Body of pancreas (tissue), 4 donors: Measurements from ENCODE around the gene RBMS3. TPM values are rescaled to one million over a fixed set of nuclear protein-coding genes. Genes with fewer than 3 reads are reported as not detected.

Experiments used
- ATAC-seq: fragments of 150-250 bp; one replicate; pipeline ENCODE4 v1.9.1; 2016
- DNase-seq, 4 donors: peaks; one replicate each; pipeline ENCODE4 v3.0.0-alpha.2; 2019
- H3K27ac ChIP-seq, 4 donors: fragments of 200-600 bp; sonication (generic); 1 replicate in 3 of 4; 2 replicates in 1 of 4; pipeline versions ENCODE4 v1.5.1 to v1.6.1; 2016 to 2019; ENCODE audit warnings: mild to moderate bottlenecking in 1 of 4, mixed read lengths in 1 of 4, moderate library complexity in 1 of 4
- H3K27me3 ChIP-seq, 2 donors: fragments of 200-600 bp; sonication (generic); one replicate each; pipeline ENCODE4 v1.6.0; 2016; ENCODE audit warnings: mild to moderate bottlenecking in 1 of 2
- H3K36me3 ChIP-seq, 2 donors: fragments of 200-600 bp; sonication (generic); replicated peaks in 1 of 2; 2 replicates each; pipeline ENCODE4 v1.5.1; 2016; ENCODE audit warnings: low read depth in 2 of 2; ENCODE audit not compliant: insufficient read depth in 1 of 2
- H3K4me1 ChIP-seq: fragments of 200-600 bp; sonication (generic); one replicate; pipeline ENCODE4 v1.6.0; 2016
- H3K4me3 ChIP-seq, 2 donors: fragments of 200-600 bp; sonication (generic); 1 replicate in 1 of 2; 2 replicates in 1 of 2; pipeline ENCODE4 v1.5.1; 2016 to 2019
- H3K9me3 ChIP-seq, 3 donors: fragments of 200-600 bp; sonication (generic); 1 replicate in 2 of 3; 2 replicates in 1 of 3; pipeline ENCODE4 v1.5.1; 2016
- CTCF ChIP-seq, 7 experiments: fragments of 450-650 bp in 4 of 7; fragments of 200-600 bp in 3 of 7; sonication (generic) in 3 of 7; IDR thresholded peaks; one replicate each; pipeline ENCODE4 v1.5.1; 2016 to 2019; ENCODE audit warnings: antibody characterized with exemption in 7 of 7
- POLR2A ChIP-seq, 3 donors: fragments of 450-650 bp; IDR thresholded peaks; one replicate each; pipeline ENCODE4 v1.6.1; 2016; ENCODE audit warnings: antibody characterized with exemption in 3 of 3, mild to moderate bottlenecking in 2 of 3
- WGBS, 2 donors: methylation state at CpG; one replicate each; pipeline ENCODE4 v1.1.5; 2017; 5-methylcytosine and 5-hydroxymethylcytosine counted together
- intact Hi-C: fragments of 100-400 bp; cut with DNase I; formaldehyde crosslinking; loops from one replicate; pipeline ENCODE4 v1.15.1; 2023
- total RNA-seq, 2 donors: library from RNA; depleted of rRNA; stranded (reverse); fragments of >200 nt; gene quantifications; one replicate each; pipeline ENCODE4 v1.1.0, GENCODE V29; 2016

Gene RBMS3
- total RNA-seq, 2 donors from 2014 or later: 17.4 to 29.7 TPM

- intact Hi-C loops: no loop called here
Observed at GRCh38 chr3:29991198-29991597, 710.3 kb downstream of the RBMS3 start.

GRCh38 chr3:30002797-30003196 is 721.9 kb downstream of the RBMS3 start:
- ATAC-seq: no peak
- H3K9me3 ChIP-seq: no peaks in the 10 kb centered on the region
- no peak overlapping the region for H3K4me3 ChIP-seq
- H3K27me3 ChIP-seq: no peaks in the 10 kb centered on the region
- no peak for TF ChIP-seq POLR2A (IDR thresholded peaks at IDR 0.05)
- TF ChIP-seq CTCF (IDR thresholded peaks at IDR 0.05): no peak
- intact Hi-C loops: no loop called here
- WGBS, 2 donors: 71 to 75% methylated on average over 1 of the region's 1 CpG
- no peak overlapping the region for H3K27ac ChIP-seq
- no peaks in the 10 kb centered on the region for H3K36me3 ChIP-seq
- no peak for DNase-seq
- H3K4me1 ChIP-seq: no peaks in the 10 kb centered on the region

More at GRCh38 chr3:29991198-29991597, 710.3 kb downstream of the RBMS3 start:
- Histone ChIP-seq H3K9me3 (no peaks in the 10 kb centered on the region), H3K36me3 (no peaks in the 10 kb centered on the region), H3K27me3 (no peaks in the 10 kb centered on the region), H3K4me1 (no peaks in the 10 kb centered on the region), H3K27ac (no peak overlapping the region), H3K4me3 (no peak overlapping the region)
- DNase-seq (no peak), ATAC-seq (no peak)
- TF ChIP-seq POLR2A (IDR thresholded peaks at IDR 0.05): no peak
- TF ChIP-seq CTCF (IDR thresholded peaks at IDR 0.05): no peak

- H3K9me3 ChIP-seq: no peaks in the 10 kb centered on the region
- no peak overlapping the region for H3K27ac ChIP-seq
- DNase-seq (no peak), ATAC-seq (no peak)
- H3K4me1 ChIP-seq: no peaks in the 10 kb centered on the region
- TF ChIP-seq CTCF (IDR thresholded peaks at IDR 0.05) (no peak), POLR2A (IDR thresholded peaks at IDR 0.05) (no peak)
- H3K27me3 ChIP-seq: no peaks in the 10 kb centered on the region
- H3K36me3 ChIP-seq: no peaks in the 10 kb centered on the region
- 25 to 30% methylated on average over 1 of the region's 1 CpG for WGBS, 2 donors
- no peak overlapping the region for H3K4me3 ChIP-seq
- intact Hi-C loops: no loop called here
Observed at GRCh38 chr3:30003741-30004140, 722.9 kb downstream of the RBMS3 start.

GRCh38 chr3:30004481-30004880 is 723.6 kb downstream of the RBMS3 start:
- ATAC-seq (no peak), DNase-seq (no peak)
- 82 to 88% methylated on average over 3 of the region's 3 CpGs for WGBS, 2 donors
- TF ChIP-seq CTCF (IDR thresholded peaks at IDR 0.05): no peak
- no peak for TF ChIP-seq POLR2A (IDR thresholded peaks at IDR 0.05)
- H3K27me3 ChIP-seq: no peaks in the 10 kb centered on the region
- no peaks in the 10 kb centered on the region for H3K4me1 ChIP-seq
- intact Hi-C loops: no loop called here
- H3K4me3 ChIP-seq: no peak overlapping the region
- no peak overlapping the region for H3K27ac ChIP-seq
- no peaks in the 10 kb centered on the region for H3K9me3 ChIP-seq
- H3K36me3 ChIP-seq: no peaks in the 10 kb centered on the region

DNA sequence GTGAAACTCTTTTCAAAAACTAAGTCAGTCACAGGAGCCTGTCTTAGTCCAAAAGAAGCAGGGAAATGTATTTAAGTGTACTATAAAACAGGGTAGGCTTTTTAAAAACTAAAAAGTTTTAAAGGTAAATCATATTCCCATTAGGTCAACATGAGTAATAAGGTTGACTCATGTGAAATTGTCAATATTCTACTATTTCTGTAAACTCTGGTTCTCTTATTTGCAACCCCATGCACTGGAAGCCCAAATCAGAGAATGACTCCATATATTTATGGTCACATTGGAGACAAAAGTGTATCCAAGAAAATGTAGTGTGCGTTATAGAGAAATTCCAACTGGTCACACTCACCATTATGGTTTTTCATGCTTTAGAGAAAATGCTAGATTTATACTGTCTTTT is 725.2 kb downstream of the RBMS3 start:
- ATAC-seq: no peak
- H3K27ac ChIP-seq: no peak overlapping the region
- H3K36me3 ChIP-seq: no peaks in the 10 kb centered on the region
- no peaks in the 10 kb centered on the region for H3K9me3 ChIP-seq
- H3K4me1 ChIP-seq: no peaks in the 10 kb centered on the region
- 92 to 100% methylated on average over 1 of the region's 1 CpG for WGBS, 2 donors
- TF ChIP-seq CTCF (IDR thresholded peaks at IDR 0.05): no peak
- intact Hi-C loops: no loop called here
- H3K27me3 ChIP-seq: no peaks in the 10 kb centered on the region
- no peak overlapping the region for H3K4me3 ChIP-seq
- DNase-seq: no peak
